ENCODE data around the gene RPS24.
A peak's percentile ranks its signal among the peaks of the same experiment; 100 is the strongest.
"Not testable (repeated sequence)": the region's sequence is repeated elsewhere in the genome, so short reads cannot be mapped to it uniquely, and the experiment has no call there.

The RPS24 gene
- 549 to 1,073 reads per million in 2 experiments for total RNA-seq

DNA sequence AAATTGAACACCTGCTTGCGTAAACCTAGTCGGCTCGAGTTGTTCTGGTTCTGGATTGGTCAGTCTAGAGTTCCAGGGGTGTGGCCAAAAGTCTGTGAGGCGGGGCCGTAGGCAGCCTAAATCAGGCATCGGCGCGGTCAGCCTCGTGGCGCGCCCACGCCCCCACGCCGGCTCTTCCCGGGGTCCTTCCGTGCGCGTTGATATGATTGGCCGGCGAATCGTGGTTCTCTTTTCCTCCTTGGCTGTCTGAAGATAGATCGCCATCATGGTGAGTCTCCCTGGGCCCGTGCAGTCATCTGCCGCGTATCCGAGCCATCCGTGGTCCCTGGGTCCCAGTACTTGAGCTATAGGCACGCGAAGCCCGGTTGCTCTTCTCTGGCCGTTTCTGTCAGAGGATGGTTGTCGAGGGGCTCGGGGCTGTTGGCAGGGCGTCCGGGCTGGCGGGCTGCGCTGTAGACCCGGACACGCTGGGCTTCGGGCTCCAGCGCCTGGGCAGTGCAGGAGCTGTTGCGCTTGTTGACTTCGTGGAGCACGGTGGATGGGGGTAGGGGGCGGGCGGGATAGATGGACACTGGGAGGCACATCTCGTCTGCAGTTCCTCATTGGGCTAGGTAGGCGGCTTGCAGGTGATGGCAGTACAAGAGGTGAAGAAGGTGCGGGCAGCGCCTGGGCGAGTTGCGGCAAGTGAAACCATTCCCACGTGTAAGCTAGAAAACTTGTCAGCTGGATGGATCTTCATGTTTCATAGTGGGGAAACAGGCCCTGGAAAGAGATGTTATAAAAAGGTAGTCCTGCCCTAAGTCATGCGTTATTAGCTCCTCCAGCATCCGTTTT, at the start of gene RPS24:
Gene RPS24 (plus strand): TSS at position 227 of the 834 bp plus-strand sequence. CDS start 39 bp downstream, at position 266.
- peak; percentile 92 for DNase-seq (ENCODE audit: low read depth)

DNA sequence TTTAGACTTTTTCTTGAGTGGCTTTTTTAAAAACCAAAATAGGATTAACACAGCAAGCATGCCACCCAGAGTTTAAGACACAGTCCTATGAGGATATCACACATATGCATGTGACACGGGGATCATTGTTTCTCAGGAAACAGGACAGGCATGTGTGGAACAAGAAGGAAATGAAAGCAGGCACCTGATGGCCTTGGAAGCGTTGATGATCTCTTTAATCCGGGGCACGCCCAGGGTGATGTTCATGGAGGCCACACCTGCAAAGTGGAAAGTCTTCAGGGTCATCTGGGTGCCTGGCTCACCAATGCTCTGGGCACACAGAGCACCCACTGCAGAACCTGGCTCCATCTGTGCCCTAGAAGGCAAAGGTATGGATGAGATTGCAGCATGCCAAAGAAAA, 48.7 kb upstream of the RPS24 start:
- no peak for DNase-seq (ENCODE audit: low read depth)

DNA sequence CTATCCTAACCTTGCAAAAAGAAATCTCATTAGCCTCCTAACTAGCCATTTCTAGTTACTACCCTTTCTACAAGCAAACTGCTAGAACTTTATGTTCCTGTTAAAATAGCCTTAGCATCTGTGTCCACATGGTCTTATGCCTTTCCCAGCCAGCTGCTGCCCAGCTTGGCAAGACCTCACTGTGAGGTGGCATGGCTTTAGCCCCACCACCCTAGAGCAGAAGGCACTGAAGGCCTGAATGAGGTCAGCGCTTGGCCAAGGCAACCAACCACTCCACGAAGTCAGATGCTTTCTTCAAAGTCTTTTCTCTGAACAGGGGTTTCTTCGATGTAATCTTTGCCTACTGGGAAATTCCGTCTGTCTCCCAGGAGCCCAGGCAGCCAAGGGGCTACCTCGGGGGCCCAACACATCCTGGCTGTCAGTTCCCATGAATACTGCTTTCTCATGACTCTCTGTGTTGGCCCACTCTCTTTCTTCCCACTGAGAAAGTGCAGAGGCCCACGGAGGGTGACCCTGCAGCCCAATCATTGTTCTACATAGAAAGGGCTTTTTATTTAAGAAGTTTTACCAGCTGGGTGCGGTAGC, 45.9 kb upstream of the RPS24 start:
- no peak for DNase-seq (ENCODE audit: low read depth)

DNA sequence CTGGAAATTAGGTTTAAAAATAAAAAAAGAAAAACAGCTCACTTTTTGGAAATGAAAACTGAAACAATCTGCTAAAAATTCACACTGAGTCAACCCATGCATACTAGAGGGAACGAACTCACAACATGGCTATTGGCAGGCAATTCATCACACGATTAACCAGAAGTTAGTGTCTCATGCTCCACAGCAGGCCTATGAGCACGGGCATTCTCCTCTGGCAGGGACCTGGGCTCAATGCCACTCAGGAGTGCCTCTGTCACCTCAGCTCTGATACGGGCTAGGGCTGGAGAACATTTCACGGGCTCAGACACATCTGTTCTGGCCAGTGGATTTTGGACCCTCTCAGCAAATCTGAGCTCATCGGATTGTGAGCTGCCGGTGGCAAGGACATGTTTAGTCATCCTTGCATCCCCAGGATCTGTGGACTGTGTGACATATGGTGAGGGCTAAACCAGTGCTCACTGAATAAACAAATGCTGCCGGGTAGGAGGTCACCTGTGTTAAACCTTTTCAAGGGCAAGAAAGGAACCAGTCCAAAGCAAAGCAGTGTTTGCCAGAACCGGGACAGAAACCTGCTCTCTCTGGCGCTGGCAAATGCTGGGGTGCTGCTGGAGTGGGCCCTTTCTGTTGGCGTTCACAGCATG, 44.5 kb upstream of the RPS24 start:
- DNase-seq (ENCODE audit: low read depth): no peak

DNA sequence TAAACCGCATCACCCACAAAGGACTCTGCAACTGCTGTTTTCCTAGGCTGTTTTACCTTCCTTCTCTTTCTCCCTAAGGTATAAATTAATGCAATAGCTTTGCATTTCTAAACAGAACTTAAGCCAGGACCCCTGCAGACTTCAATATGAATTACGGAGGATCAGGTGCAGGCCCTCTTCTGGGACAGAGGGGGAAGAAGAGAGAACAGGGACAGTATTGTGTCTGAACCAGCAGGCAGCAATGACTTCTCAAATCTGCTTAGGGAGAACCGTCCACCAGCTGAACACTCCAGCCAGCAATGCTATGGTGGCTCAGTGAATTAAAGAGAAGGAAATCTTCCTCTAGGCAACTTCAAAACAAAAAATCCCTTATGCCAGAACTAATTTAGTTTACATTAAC, 40.0 kb upstream of the RPS24 start:
- DNase-seq (ENCODE audit: low read depth): no peak

DNA sequence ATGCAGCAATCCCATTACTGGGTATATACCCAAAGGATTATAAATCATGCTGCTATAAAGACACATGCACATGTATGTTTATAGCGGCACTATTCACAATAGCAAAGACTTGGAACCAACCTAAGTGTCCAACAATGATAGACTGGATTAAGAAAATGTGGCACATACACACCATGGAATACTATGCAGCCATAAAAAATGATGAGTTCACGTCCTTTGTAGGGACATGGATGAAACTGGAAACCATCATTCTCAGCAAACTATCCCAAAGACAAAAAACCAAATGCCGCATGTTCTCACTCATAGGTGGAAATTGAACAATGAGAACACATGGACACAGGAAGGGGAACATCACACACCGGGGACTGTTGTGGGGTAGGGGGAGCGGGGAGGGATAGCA, 34.9 kb upstream of the RPS24 start:
- DNase-seq (ENCODE audit: low read depth): not testable (repeated sequence)

DNA sequence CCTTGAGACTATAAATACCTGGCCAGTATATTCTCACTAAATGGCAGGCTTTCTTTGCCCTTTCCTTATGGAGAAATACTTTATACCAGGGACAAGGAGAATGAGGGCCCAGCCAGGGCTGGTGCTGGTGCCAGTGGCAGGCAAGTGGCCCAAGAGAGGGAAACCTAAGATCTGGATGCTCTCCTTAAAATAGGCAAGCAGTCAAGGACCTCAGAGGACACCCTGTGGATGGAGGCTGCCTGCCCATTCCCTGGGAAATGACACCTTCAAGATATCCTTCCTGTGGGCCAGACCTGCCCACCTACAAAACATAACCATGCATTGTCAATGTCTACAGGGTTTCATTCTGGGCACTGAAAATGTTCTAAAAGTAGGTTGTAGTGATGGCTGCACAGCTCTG, 33.5 kb upstream of the RPS24 start:
- no peak for DNase-seq (ENCODE audit: low read depth)

DNA sequence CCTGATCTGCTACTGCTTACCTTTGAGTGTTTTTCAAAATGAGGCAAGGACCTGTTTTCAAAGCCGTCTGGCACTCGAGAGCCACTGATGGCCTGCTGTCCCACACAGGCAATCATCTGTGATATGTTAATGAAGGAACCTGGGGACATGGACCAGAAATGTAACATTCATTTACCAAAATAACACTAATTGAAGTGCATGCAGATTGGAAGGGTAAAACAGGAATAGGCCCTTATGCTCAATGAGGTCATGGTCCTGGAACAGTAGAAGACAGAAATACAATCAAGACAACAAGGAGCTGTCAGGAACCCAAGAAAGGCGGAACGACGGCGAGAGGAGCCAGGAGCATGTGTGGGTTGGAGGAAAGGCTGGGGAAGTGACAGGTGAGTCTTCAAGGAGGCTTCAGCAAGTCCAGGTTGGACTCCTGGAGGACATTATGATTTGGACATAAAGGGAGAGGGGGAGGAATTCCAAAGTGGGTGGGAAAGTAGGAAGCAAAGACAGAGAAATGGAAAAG, 32.6 kb upstream of the RPS24 start:
- DNase-seq (ENCODE audit: low read depth): no peak

DNA sequence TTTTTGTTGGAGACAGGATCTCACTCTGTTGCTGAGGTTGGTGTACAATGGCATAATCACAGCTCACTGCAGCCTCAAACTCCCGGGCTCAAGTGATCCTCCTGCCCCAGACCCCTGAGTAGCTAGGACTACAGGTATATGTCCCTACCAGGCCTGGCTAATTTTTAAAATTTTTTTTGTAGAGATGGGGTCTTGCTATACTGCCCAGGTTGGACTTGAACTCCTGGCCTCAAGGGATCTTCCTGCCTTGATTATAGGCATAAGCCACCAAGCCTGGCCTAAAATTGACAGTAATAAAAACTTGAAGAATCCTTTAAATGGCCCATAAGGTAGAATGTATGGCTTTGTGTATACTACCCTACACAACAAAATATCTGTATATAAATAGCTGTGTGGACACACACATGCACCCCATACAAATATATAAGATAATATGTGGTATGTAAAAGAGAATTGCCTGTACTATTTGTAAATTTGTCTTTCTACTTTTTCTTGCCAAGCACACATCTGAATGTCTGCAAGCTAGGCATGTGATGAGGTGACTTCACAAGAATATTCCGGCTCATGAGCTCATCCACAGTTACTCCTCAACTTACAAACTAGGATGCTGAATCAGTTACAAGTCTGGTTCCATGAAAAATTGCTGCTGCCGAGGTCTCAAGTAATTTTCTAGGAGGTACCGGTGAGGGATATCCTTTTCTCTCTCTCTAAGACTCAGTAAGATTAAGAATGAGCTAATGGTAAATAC, 30.9 kb upstream of the RPS24 start:
- DNase-seq (ENCODE audit: low read depth): no peak

DNA sequence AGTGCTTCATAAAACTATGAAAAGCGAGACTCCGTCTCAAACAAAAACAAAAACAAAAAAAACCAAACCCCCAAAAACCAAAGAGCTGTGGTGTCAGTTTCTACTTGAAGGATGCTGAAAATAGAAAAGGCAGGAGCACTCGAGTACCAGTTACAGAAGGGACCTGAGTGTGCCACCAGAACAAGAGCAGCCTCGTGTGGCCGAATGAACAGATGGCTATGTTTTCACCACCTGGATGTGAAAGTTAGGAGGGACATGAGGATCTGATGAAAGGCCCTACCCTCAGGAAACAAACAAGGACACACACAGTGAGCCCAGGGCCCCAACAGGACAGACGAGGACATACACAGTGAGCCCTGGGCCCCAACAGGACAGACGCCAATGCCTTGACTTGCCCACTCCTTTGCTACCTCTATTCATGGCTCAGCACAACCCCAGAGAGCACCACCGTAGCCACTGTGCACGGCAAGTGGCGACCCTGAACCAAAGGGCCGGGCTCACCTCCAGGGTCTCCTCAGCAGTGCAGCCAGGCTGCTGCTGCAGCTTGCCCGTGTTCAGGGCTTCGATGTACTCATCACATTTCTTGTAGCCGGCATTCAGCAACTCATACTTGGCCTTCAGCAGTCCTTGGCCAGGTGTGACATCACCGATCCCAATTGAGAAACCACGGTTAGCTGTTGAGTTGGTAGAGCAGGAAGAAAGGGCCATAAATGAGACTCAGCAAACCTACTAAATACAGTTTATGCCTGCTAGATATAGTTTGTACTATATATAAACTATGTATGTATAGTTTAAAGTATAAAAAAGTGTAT, 29.2 kb upstream of the RPS24 start:
- DNase-seq (ENCODE audit: low read depth): no peak

DNA sequence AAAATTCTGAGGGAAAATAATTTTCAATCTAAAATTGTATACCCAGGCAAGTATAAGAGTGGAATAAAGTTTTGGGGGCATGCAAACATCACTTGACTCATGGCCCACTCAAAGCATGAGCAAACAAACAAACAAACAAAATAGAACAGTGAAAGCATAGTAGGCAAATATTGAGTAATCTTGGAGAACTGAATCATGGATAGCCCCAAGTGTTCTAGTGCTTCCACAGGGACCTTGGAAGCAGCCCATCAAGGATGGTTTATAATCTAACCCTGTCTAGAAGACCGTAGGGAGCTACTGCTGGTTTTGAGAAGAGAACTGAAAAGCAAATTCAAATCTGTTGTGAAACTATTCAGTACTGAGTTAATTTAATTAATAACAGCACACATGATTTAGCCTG, 26.5 kb upstream of the RPS24 start:
- no peak for DNase-seq (ENCODE audit: low read depth)

DNA sequence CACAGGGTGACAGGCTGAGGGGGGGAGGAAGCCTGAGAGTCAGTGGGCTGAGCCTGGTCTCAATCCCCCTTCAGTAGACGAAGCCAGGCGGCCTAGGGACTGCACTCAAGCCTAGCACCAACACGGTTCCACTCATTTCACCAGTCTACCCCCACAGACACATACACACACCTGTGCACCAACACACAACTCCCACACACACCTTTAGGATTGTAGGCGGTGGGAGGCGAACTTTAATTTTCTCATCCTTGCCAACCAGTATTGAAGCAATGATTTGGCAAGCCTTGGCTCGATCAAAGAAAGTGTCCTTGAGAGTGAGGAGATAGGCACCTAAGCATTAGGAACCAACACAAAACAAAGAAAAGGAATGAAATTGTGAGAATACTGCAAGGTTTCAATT, 24.0 kb upstream of the RPS24 start:
- DNase-seq (ENCODE audit: low read depth): no peak

DNA sequence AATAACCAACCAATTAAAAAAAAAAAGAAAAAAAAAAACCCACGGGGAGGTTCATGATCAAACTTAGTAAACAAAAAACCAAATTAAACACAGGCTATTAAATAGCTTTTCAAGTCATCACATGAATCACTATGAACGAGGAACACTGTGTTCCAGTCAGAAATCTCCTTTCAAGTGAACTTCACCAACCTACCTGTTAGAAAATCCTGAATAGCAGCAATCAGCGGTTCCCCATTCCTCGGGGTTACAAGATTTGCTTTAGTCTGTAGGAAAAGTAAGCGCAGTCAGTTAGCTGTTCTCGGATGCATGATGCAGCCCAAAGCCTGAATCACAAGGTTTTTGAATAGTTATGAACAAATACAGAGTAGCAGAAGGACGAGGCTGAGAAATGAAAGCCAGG, 23.4 kb upstream of the RPS24 start:
- no peak for DNase-seq (ENCODE audit: low read depth)

DNA sequence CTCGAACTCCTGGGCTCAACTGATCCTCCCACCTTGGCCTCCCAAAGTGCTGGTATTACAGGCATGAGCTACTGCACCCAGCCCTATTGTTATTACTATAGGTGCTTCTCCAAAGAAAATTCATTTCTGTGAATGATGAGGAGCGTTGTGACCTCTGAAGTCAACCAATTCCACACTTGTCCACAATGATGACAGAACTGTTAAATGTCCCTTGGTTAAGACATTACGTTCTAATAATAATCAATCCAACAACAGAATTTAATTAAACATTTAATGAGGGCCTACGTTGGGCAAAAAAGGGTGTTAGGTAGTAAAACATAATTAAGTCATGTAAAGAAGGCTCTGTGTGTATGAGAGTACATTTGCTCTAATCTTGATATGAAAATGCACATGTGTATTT, 22.6 kb upstream of the RPS24 start:
- DNase-seq (ENCODE audit: low read depth): no peak

DNA sequence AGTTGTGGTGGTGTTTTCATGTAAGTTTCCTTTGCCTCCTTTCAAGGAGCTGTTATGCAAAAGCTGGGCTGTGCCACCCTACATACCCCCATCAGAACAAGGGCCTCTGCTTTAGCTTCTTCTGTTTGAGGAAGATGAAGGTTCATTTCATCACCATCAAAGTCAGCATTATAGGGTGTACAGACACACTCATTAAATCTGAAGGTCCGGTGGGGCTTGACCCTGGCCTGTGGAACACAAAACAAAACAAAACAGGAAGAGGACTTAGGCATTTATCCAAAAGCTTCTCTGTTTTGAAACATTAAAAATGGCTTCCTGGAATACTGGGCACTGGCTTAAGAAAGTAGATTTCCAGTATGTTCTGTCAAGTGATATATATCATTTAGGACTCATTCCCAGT, 20.1 kb upstream of the RPS24 start:
- no peak for DNase-seq (ENCODE audit: low read depth)

DNA sequence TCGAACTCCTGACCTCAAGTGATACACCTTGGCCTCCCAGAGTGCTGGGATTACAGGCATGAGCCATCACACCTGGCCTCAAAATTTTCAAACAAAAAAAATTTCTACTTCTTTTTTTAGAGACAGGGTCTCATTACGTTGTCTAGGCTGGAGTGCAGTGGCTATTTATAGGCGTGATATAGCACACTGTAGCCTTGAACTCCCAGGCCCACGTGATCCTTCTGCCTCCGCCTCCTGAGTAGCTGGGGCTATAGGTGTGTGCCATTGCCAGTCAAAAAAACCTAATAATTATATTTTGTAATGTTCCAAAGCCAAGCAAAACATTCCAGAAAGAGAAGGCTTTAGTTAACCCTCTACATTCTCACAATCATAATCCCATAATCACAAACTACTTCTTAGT, 18.1 kb upstream of the RPS24 start:
- no peak for DNase-seq (ENCODE audit: low read depth)

DNA sequence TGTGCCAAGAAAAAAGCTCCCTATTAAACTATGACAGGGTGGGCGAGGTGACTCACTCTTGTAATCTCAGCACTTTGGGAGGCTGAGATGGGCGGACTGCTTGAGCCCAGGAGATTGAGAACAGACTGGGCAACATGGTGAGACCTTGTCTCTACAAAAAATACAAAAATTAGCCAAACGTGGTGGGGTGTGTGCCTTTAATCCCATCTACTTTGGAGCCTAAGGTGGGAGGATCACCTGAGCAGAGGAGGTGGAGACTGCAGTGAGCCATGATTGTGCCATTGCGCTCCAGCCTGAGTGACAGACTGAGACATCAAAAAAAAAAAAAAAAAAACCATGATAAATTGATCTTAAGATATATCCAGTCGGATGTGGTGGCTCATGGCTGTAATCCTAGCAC, 15.8 kb upstream of the RPS24 start:
- no peak for DNase-seq (ENCODE audit: low read depth)

DNA sequence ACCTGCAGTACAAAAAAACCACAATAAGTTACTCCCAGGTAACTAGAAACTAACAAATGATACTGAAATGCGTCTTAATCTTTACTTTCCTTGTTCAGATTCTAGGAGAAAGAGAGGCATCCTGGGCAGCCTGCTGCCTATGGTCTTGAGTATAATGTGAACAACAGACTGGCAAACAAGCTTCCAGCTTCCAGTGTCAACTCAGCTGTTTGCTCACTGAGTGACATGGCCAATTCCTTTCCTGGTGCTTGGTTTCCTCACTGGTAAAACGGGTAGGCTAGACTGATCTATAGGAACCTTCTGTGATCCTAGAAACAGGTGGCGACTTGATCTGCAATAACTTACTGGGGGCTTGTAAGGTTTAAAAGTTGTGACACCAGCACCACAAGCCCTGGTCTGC, 14.4 kb upstream of the RPS24 start:
- DNase-seq (ENCODE audit: low read depth): no peak

DNA sequence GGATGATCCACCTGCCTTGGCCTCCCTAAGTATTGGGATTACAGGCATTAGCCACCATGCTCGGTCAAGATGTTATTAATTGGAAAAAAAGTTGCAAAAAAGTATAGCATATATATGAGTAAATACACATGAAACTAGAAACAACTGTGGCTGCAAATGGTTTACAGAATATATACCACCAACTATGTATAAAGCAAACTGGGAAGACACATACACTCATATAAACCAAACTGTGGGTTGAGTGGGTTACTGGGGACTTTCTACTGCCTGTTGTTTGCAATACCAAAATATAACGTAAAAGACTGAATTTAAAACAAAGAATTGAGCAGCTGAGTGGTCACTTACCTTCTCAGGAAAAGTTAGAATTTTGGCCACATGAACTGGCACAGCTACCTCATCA, 12.5 kb upstream of the RPS24 start:
- no peak for DNase-seq (ENCODE audit: low read depth)

DNA sequence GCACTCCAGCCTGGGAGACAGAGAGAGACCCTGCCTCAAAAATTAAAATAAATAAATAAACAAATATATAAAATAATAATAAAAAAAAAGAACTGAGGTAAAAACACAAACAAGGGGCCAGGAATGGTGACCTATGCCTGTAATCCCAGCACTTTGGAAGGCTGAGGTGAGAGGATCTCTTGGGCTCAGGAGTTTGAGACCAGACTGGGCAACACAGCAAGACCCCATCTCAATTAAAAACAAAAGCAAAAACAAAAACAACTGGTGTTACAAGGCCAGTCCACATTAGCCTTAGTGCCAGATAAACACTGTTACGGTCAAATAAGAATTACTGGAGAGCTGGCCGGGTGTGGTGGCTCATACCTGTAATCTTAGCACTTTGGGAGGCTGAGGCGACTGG, 9.9 kb upstream of the RPS24 start:
- DNase-seq (ENCODE audit: low read depth): no peak

DNA sequence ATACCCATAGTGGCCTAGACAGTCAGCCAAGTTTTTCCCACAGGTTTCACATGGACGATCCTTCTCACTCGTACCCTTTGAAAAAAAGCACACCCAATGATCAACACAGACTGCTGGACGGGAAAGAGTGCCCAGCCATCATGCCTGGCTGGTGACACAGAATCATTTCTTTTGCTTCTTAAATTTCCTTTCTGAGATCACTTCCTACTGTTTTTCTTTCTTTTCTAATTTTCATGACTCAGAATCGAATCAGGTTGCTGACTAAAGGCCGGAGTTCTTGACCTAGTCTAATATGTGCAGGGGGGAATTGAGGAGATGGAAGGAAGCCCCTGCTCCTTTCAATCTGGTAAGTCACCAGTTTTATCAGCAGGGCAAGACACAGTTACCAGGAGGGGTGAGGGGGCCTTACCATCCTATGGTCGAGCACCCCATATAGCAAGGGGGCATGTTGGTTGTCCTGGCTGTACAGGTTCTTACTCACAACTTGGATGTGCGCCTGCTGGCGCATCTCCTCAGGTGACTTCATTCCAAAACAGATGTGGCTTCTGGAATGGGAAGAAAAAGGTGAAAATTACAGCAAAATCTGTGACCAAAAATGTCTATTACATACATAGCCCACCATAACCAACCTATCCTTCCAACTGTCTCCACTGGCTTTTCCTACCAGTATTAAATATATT, 7.8 kb upstream of the RPS24 start:
- DNase-seq (ENCODE audit: low read depth): no peak

Data from T follicular helper cell (primary cell).